DMS79 (cell line): ENCODE results near the gene SHISA4.
"Not testable (repeated sequence)": the region's sequence is repeated elsewhere in the genome, so short reads cannot be mapped to it uniquely, and the experiment has no call there.

ENCODE experiments used
- DNase-seq: peaks from one replicate; lab custom pipeline; 2025; lab: John Stamatoyannopoulos, UW

The SHISA4 gene

DNA sequence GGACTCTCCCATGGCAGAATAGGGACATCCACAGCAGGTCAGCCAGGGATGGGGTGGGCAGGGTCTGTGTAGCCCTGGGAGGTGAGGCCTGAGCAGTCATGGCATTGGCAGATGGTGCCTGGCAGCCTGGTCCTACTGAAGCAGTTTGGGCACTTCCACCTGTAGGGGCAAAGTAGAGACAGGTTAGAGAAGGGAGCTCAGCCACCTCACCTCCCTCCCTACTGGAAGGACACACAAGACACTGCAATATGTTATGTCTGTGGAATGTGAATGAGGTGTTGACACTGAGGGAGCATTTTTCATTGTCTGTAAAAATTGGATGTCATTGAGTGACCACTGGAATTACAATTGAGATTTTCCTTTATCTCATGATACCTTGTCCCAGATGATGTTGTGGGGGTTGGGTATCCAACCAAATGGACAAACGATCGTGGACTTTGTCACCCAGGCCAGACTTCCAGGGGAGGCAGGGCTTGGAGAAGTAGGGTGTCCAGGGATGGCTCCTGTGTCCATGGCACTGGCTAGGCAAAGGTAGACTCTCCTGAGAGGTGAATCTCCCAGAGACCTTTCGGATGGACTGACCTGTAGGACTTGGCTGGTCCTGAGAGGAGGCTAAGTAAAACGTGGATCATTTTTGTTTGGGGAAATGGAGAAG, 9.7 kb downstream of the SHISA4 start:
- no peak for DNase-seq

DNA sequence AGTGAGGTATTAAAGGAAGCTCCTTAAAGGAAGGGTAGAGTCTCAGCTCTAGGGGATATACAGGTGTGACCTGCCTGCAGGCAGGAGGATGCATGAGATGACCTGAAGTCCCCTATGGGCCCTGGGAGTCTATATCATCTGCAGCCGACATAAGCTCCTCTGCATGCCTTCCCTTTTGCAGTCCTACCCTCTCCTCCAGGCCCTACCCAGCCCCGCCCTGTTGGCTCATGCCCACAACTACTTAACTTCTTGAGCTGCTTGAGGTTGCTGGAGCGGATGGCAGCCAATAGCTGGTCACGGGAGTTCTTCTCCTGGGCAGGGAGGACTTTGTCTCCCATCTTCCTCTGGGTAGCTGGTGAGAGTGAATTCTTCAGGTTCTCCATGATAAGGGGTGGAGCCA, 10.3 kb downstream of the SHISA4 start:
- DNase-seq: no peak

DNA sequence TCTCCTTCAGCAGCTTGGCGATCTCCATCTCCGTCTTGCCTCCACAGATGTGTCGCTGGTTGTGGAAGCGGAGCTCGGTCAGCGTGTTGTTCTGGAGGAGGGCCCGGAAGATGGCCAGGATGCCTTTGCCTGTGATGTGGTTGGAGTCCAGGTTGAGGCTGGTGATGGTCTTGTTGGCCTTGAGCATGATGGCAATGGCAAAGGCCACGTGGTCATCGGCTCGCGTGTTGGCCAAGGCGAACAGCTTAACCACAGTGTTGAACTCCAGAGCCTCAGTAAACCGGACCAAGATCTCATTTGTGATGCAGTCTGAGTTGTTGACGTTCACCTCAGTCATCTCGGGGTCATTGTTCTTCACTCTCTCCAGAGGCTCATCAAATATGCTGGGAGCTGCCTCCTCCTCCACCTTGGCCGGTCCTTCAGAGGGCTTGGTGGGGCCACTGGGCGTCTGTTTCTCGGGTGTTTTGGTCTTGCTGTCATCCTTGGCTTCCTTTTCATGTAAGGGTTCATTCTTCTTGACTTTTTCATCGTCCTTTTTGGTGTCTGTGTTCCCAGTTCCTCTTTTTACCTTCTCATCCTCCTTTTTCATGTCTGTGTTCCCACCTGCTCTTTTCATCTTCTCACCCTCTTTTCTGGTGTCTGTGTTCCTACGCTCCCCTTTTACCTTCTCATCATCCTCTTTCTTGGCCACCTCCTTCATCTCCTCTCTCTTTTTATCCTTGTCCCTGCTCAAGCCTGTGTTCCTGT, 11.2 kb downstream of the SHISA4 start:
- DNase-seq: no peak

DNA sequence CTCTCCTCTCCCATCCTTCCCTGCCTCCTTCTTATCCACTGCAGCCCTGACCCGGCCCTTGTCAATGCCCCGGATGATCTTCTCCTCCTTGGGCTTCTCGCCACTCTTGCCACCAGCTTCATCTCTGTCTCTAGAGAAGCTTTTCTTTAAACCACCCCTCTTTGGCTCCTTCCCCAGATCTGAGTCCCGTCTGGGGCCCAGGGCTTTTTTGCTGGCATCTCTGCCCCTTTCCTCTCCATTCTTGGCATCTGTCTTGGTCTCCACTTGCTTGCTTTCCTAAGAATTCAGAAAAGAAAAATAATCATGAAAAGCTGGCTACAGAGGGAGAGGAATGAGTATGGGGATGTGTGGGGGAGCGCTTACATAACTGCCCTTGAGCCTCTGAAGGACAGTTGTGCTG, 11.8 kb downstream of the SHISA4 start:
- no peak for DNase-seq

DNA sequence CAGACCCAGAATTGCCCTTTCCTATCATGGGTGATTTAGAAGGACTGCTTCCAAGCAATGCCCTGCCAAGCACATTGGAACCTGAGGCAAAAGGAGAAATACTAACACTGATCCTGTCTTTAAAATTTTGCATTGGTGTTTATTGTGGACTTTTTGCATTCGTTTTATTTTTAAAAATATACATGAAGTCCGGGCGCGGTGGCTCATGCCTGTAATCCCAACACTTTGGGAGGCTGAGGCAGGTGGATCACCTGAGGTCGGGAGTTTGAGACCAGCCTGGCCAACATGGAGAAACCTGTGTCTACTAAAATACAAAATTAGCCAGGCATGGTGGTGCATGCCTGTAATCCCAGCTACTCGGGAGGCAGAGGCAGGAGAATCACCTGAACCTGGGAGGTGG, 12.3 kb downstream of the SHISA4 start:
- not testable (repeated sequence) for DNase-seq

DNA sequence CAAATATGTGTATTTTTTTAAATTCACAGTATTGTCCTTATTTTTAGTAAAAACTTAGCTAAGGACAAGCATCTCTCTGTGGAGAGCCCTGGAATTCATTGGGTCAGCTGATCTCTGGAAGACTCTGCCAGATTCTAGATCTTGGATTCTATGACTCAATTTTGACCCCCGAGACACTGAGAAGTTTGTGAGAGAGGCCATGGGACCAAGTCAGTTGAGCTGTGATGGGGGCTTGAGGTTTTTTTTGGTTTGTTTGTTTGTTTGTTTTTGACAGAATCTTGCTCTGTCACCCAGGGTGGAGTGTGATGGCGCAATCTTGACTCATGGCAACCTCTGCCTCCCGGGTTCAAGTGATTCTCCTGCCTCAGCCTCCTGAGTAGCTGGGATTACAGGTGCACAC, 13.5 kb downstream of the SHISA4 start:
- DNase-seq: no peak

DNA sequence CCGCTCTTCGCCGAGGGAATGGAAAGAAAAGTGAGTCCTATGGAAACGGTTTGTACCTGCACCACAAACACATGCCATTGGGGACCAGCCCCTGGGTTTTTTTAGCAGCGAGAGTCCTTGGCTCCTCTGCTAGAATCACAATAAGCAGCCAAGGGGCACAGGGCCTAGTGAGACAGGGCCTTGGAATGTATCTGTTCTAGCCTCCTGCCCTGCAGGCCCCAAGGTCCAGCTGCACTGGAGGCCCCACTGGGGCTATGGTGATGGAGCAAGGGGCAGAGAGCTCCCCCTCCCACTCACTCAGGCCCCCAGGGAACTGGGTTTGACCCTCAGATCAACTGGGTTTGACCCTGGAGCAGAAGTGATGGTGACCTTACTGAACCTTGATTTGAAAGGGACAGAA, 14.4 kb downstream of the SHISA4 start:
- DNase-seq: no peak

DNA sequence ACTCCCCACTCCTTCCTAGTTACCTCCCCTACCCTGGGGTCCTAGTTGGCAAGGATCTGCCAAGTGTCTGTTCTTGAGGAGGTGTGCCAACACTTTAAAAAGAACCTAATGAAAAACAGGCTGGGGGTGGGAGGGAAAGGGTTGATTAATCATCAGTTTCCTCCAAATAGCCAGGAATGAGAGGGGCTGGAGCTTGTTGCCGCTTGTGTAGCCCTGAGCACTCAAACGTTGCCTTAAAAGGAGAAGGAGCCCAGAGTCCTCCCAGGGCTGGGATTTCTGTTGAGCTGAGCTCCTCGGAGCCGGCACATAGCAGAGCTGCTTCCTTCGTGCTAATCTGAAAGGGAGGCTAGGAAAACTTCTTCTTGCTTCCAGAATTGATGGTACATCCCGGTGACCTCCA, 15.9 kb downstream of the SHISA4 start:
- DNase-seq: no peak

DNA sequence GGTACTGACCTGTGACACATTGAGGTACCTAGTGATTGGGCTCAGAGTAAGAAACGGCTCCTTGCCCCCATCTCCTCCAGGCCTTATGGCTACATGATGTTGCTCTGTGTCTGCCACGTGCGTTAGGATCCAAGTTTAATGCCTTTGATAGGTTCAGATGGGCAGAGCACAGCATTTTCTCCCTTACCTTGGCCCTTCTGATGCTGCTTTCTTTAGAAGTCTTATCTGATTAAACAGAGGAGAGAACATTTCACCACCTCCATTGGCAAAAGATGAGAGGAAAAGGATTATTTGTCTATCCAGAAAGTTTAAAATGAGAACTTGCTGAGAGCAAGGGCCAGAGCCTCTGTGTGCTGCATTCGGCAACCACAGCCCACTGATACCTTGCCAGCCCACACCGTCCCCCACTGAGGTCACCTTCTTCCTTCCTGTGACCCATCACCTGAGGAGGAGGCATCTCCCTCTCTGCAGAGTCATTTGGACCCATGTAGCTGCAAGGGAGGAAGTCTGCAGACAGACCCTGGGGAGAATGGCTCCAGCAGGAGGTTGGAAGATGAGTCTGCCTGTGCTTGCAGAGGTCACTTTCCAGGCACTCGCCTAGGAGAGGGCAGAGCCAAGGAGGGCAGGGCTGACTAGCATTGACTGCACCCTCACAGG, 16.7 kb downstream of the SHISA4 start:
- no peak for DNase-seq

DNA sequence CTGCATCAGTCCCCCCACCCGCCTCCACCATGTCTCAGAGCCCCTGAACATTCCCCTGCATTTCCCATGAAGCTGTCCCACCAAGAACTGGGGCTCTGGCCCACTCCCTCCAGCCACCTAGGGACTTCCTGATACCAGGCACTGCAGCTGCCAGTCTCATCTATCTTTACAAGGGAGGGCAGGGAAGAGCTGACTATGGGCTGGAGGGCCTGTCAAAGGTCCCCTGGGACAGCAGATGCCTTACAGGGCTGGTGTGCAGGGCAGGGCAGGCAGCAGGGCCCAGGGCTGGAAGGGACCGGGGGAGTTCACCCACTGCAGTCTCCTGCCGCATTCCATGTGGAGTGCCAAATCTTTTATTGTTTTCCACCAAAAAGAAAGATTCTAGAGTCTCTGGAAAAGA, 17.6 kb downstream of the SHISA4 start:
- DNase-seq: no peak

DNA sequence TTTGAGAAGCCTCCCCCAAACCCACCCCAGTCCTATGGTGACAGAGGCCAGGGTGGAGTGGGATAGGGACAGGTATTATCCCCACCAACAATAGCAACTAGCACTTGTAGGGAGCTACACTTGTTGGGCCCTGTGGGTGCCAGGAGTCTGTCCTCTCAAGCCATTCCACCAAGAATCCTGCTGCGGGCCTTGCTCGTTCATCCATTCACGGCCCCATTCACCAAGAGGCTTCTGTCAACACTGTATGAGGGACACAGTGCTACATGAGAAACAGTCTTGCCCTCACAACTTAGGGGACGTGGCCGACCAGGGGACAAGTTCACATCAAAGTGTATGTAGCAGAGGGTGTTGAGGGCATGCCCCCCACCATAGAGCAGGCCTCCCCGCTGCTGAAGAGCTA, 18.9 kb downstream of the SHISA4 start:
- DNase-seq: no peak

DNA sequence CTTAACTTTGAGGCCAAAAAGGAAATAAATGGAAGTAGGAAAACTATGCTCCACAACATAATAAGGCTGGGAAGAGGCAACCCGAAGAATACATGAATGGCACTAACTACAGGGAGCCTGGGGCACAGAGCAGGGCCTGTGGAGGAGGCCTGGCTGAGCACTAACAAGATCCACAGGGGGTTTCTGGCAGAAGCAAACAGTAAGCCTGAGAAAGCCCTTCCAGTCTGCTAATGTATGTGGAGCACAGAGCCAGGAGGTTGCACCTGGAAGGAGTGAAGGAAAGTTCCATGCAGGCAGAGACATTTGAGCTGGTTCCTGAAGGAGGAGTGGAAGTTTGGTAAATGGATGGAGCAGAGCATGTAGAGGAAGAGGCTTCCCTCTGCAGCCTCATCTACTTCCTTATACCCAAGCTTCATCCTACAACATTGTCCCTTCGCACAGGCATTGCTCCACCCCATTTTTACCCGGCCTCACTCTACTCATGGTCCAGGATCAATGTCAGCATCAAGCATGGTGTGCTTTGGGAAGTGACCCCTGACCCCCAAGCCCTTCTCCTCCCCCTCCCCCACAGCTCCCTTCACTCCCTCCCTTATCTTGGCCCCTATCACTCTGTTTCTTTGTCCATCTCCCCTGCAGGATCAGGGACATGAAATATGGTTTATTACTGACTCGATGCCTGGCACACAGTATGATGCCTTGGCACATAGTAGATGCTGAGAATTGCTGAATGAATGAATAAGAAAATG, 23.3 kb downstream of the SHISA4 start:
- DNase-seq: no peak

DNA sequence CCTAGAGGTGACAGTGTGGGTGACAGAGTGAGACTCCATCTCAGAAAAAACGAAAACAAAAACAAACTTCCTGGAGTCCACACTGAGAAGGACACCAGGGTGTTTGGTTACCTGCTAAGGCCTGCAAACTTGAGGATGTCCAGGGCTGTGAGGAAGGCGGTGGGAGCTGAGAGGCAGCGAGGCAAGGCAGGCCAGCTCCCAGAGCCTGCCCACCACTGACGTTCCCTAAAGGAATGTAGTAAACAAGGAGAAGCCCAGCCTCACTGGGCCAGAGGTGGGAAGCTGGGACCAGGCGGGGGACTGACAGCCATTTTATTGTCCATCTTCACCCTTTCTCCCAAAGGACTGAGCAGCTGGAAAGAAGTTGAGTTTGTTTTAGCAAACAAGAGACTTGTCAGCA, 24.1 kb downstream of the SHISA4 start:
- DNase-seq: no peak

DNA sequence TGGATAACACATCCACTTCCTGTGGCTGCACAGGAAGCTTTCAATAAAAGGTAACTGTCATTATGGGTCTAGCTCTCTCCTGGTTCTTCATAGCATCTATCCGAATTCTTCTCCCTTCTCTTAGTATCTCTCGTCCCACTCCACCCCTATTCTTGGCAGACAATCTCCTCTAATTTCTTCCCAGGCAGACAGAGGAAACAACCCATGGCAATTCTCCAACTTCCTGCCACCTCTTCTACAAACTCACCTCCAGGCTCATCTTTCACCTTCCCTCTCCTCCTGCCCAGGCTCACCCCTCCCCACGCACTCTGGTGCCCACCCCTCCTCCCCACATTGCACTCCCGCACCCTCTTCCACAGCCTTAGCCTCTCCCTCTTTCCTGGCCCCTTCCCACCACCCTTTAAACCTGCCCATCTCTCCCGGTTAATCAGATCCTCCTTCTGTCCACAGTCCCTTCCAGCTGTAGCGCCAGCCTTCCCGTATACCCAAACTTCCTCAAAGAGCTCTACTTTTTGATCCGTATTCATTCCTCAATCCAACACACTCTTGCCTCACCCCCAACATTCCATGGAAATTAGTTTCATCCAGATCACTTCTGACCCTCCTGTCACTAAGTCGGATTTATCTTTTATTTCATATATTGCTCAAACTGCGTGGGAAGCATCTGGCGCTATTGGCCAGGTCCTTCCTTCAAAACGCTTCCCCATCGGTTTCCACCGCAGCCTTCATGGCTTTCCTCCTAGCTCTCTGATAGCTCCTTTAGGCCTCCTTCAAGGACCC, 25.9 kb downstream of the SHISA4 start:
- DNase-seq: no peak

DNA sequence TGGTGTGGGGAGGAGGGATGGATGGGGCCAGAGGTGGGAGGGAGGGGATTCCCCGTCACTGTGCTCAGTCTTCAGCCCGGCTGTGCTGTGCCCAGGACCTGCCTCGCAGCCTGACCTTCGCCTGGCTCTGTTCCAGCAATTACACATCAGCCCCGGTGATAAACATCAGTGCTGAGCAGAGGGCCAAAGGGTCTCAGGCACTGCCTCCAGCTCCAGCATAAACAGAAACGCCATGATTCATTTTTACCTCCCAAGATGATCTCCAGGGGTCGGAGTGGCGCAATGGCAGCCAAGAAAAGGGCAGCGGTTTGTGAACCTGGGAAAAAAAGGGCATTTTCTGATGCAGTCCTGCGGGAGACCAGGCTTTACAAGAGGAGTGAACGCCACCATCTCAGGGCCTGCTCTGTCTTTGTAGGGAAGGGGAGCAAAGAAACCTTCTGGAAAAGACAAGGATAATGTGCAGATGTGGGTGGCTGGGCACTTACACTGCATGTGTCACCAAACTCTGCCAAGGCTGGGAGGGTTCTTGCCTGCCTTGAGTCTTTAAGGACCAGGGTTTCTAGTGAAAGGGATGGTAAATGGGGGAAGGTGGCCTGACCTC, 28.1 kb downstream of the SHISA4 start:
- DNase-seq: peak; percentile 16

DNA sequence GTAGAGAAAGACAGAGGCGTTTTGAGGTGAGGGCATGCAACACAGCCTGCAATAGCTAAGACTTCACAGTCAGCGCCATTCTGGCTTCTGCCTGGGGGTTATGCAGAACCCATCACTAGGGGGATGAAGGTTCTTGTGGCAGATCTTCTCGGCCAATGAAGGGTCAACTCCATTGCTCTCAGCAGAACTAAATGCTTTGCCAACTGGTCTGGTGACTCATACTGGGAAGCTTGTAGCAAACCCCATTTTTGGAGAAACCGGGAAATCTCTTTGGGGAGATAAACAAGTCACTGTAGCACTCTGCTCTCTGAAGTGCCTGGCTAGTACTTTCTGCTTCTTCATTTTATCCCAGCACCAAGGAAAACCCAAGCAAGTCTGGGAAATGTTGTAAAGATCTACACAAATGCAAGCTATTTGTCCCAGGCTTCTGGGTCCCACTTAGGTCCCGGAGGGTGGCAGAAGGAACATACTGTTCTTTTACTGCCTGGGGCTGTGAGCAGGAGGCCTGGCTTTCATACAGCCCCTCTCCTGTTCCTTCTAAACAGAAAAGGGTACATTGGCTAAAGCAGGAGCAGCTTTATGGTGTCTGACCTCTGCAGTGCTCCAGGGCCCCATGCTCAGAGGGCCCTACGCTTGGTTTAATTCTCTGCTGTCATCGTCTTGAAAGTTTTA, 28.8 kb downstream of the SHISA4 start:
- no peak for DNase-seq

DNA sequence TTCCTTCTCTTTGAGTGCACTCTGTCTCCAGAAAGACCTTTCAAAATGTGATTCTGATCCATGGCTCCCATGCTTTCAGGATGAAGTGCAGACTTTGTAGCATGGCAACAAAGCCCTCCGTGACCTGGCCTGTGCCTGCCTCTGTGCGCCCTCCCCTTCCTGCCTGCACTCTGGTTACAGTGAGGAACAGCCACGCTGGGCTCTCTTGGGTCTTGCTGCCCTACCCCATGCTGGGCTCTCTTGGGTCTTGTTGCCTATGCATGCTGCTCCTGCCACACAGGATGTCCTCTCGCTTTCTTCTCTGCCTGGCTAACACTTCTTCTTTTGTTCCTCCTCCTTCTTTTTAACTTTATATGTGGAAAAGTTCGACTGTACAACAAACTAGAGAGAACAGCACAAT, 29.6 kb downstream of the SHISA4 start:
- no peak for DNase-seq

DNA sequence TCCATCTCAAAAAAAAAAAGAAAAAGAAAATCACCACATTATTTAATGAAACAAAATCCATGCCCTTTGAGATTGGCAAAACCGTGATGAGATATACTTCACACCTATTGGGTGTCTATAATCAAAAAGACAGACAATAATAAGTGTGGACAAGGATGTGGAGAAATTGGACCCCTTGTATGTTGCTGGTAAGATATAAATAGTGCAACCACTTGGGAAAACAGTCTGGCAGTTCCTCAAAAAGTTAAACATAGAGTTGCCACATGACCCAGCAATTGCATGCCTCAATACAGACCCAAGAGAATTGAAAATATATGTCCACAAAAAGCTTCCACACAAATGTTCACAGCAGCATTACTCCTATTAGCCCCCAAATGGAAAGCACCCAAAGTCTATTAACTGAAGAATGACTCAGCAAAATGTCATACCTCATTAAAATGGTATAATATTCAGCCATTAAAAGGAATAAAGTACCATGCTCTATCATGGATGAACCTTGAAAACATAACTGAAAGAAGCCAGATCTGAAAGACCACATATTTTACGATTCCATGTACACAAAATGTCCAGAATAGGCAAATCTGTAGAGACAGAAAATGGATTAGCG, 33.4 kb downstream of the SHISA4 start:
- DNase-seq: no peak

DNA sequence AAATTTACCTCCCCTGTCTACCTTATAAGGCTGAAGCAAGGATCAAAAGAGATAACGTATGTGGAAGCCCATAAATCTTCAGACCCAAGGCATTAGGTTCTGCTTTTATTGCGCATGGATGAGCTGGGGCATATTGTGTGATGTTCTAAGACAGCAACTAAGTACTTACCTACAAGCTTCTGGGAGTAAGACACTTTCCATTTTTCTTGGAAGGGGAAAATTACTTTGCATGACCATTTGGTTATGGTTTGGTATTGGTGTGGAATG, 36.5 kb downstream of the SHISA4 start:
- no peak for DNase-seq

DNA sequence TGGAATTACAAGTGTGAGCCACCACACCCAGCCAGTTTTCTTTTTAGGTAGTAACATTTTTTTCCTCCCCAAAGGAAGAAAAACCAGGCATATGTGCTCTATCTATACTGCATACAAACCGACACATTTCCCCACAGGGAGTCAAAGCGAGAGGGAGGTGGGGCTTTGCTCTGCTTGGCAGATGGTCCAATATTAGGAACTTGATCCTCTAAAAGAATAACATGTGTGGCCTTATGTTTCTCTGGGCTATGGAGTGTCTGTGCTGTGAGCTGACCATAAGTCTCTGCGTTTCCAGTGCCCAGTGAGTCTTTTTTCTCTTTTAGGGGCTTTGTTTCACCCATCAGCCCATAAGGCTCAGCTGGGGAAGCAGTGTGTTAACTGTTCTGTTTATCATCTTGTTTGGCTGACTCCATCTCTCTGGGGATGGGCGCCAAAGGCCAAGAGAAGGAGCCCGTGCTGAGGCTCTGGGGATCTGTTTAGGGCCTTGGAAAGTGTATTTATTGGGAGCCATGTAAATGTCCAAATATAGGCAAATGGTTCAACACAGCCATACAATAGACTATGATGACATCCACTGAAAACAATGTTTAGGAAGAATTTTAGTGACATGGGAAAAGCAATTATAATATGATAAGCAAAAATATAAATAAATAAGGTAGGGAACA, 37.4 kb downstream of the SHISA4 start:
- no peak for DNase-seq
